Activated T-cell treated with anti-CD3 and anti-CD28 coated beads for 48 hours (primary cell): ENCODE results near the gene MYBPHL.

Experiments
- DNase-seq: peaks from one replicate; pipeline ENCODE4 v3.0.0-alpha.2; 2020; ENCODE audit warnings: low read depth

Gene MYBPHL, protein sequence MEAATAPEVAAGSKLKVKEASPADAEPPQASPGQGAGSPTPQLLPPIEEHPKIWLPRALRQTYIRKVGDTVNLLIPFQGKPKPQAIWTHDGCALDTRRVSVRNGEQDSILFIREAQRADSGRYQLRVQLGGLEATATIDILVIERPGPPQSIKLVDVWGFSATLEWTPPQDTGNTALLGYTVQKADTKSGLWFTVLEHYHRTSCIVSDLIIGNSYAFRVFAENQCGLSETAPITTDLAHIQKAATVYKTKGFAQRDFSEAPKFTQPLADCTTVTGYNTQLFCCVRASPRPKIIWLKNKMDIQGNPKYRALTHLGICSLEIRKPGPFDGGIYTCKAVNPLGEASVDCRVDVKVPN

DNA sequence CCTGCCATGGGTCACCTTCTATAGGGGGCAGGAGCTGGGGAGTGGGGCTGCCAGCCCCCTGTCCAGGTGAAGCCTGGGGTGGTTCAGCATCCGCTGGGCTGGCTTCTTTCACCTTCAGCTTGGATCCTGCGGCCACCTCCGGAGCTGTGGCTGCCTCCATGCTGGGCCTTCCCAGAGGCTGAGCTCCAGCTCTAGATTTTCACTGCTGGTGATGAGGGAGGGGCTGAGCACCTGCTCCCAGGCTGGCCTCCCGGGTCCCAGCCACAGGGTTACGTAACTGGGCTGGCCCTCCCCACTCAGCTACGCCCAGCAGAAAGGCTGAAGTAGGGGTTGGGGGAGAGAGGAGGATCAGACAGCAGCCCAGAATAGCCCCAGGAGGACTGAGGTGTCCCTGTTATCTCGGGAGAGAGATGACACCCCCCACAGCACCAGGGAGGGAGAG, at the start of gene MYBPHL:
TSS of gene MYBPHL (minus strand) at position 180 of the 442 bp plus-strand sequence. CDS start at position 160, 20 bp downstream.
- DNase-seq = no peak

DNA sequence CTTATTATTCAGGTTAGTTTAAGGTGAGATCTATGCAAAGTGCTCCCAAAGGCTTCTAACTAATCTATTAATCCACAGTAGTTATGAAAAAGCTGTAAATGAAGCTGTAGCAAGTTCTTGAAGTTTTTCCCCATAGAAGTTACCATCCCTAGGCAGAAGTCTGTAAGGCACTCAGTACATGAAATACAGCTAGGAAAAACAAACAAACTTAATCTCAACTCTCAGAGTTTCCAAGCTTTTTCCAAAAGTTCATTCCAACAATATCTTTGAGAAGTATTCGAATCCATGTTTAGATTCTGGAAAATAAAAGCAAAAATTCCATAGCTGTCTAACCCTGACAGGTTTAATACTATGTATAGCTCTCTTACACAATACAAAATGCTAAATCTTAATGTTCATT, 49.7 kb upstream of the MYBPHL start:
- no peak for DNase-seq

DNA sequence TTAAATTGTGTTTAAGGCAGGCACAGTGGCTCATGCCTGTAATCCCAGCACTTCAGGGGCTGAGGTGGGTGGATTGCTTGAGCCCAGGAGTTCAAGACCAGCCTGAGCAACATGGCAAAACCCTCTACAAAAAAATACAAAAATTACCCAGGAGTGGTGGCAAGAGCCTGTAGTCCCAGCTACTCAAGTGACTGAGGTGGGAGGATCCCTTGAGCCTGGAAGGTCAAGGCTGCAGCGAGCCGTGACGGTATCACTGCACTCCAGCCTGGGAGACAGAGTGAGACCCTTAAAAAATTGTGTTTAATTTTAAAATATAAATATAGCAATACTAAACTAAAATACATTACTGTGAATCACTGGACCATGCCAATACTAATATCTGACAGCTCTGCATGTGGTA, 48.1 kb upstream of the MYBPHL start:
- DNase-seq = no peak

DNA sequence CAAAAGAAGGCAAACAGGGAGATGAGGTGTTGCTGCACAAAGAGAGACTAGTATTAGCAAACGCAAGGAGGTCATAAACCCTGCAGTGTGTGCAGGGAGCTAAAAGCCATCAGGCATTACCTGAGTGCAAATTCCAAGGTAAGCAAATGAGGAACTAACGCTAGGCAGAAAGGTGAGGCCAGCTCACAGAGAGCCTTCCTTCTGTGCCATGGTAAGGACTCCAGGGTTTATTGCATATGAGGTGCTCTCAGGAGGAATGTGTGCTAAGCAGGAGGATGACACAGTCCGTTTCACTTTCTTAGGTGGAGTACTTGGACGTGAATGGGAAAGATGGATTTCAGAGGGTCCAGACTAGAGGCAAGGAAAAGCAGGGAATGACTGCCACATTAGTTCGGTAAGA, 44.6 kb upstream of the MYBPHL start:
- no peak for DNase-seq

DNA sequence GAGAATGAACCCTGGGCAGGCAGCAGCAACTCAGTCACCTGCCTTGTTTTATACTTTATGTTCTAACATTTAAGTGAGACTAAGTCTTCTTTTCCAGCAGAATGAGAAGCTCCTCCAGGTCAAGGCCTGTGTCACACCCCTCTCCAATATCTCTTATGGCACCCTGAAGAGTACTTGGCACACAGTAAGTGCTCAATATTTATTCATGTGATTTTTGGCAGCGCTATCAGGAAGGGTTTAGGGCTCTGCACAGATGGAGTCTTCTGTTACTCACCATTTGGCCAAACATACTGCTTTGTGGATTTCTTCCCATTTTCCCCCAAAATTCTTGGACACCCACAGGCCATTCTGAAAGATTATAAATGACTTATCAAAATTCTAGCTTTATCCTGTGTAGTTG, 43.8 kb upstream of the MYBPHL start:
- no peak for DNase-seq

DNA sequence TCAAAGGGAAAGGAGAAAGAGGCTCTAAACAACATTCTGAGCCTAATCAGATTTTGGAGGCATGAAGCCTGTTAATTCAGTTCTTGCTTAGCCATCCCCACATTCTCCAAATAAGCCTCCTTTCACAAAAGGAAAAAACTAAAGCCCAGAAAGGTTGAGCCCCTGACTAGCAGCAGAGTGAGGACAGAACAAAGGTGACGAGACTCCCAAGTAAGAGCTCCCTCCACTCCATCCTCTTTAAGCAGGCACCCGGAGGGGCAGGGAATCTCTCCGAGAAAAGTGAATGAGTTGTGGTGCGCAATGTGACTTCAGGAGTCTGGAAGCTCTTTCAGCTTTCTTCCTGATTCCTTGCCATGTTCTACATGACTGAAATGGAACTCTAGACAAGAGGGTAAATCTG, 43.4 kb upstream of the MYBPHL start:
- no peak for DNase-seq

DNA sequence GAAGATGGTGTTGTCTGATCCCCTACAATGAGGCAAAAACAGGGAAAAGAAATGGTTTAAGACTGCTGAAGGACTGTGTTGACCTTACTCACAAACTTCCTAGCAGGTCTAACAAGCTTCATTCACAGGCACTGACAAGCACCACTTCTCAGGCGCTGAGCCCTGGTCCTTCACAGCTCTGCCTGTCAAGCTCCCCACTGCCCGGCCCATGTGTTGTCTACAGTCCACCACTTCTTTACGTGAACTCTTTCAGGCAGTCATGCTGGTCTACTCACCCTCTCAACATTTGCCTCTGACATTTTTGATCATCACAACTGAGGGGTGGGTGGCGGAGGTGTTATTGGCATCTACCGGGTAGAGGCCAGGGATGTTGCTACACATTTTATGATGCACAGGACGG, 40.7 kb upstream of the MYBPHL start:
- no peak for DNase-seq

DNA sequence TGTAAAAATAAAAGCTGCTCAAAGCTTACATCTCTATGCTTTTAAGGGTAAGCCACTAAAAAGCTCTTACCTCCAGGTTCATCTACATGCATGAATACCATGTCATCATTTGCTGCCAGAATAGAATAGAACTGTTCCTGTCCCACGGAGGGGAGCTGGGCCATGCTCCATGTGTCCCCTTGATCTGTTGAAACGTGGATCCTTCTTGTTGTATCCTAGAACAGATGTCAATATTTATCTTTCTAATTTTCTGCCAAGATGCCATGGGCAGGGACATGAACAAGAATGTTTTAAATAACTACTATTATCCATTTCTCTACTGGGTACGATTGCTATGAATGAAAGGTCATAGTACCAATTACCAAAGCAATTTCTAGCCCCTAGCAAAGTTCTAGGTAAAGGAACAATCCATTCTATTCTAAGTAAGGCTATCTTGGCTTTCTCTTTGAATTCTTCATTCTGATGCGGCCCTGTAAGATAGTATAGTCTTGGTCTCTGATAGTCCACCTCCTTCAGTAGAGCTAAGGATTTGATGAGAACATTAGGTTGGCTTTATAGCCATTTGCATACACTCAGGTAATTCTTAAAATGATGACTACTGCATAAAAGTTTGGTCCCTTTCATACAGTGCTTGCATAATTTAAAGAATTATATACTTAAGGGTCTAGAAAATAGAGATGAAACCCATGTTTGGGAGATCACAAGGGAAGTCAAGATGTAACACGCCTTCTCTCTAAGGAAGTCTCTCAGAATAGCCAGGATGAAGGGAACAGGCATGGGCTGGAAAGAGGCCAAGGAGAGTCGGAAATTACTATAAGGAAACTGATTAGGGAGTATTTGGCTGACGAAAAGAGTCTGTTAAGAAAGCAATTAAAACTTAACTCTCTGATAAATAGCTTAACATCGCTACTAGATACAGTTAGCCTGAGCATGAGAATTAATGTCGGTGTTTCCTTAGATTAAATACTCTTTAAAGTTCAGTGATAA, 35.4 kb upstream of the MYBPHL start:
- no peak for DNase-seq

DNA sequence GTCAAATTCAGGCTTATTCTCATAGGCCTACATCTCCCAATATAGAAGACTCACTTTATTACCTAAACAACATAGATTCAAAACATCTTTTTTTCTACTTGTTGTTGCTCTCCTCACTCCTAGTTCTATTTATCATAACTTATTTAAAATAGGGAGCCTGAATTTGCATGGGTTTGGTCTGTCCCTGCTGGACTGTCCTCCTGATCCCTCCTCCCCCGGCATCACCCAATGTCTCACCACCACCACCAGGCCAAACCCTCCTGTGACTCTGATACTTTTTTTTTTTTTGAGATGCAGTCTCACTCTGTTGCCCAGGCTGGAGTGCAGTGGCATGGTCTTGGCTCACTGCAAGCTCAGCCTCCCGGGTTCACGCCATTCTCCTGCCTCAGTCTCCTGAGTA, 31.8 kb upstream of the MYBPHL start:
- DNase-seq = no peak

DNA sequence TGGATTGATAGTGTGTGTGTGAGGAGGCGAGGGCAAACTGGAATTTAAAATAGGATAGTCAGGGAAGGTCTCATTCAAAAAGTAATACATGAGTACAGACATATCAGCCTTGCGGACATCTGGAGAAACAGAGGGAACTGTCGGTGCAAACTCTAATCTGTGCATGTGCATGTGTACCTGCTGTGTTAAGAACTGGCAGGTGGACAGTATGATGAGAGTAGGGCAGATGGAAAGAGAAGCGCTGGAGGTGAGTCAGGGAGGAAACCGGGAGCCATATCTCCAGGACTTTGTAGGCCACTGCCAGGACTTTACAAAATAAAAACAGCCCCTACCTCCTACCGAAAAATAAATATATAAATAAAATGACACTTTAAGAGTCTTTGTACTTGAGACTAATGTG, 31.3 kb upstream of the MYBPHL start:
- DNase-seq = no peak

DNA sequence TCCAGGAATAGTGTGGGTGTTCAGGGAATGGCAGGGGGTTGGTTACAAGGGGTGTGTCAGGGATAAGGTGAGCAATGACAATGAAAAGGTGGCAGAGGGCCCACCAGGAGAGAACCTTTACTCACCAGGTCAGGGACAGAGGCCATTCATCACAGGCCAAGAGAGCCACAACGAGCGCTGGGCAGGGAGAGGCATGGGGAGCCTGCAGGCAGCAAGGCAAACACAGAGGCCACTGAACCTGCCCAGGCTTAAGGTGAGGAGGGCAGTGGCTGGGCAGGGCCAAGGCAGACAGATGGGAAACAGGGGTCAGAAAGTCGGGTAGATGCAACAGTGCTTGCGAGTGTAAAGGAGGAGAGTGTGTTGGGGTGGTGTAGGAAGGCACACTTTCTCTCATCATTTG, 28.3 kb upstream of the MYBPHL start:
- no peak for DNase-seq

DNA sequence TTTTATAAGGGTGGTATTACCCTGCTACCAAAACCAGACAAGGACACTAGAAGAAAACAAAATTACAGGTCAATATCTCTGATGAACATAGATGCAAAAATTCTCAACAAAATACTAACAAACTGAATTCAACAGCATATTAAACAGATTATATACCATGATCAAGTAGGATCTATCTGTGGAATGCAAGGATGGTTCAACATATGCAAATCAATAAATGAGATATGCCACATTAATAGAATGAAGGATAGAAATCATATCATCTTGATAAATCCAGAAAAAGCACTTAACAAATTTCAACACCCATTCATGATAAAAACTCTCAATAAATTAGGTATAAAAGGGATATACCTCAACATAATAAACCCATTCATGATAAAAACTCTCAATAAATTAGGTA, 24.3 kb upstream of the MYBPHL start:
- no peak for DNase-seq

DNA sequence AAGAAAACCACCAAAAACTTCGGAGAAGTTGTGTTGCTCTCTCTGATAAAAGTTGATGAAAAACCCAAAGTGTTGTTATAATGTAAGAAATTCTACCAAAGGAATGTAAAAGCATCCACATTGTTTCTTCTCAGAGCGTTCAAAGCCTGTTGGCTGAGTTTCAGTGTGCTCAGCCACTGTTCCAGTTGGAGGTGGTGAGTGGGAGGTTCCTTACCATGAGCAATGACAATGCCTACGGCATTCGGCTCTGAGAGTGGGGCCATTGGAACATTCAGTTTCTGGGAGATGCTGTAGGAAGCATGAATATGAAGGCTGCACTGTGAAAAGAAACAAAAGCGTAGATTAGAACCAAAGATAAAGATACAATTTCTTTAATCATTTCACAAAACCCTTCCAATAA, 20.5 kb upstream of the MYBPHL start:
- no peak for DNase-seq

DNA sequence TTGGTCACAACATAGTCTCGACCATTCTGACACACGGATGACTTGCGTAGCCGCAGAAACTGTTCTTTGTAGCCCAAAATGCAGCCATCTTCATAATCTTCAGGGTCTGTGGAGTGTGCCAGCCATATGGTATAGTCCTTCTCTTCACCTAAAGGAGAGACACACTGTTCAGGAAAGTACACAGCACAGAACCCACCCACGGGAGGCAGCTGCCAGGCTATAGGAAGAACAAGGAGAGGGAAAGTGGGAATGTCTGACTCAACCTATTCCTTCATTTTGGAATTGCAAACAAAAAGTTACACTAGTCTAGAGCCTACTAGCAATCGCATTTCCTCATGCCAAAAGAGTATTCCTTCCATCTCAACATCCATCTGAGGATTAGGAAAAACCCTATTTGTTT, 16.2 kb upstream of the MYBPHL start:
- no peak for DNase-seq

DNA sequence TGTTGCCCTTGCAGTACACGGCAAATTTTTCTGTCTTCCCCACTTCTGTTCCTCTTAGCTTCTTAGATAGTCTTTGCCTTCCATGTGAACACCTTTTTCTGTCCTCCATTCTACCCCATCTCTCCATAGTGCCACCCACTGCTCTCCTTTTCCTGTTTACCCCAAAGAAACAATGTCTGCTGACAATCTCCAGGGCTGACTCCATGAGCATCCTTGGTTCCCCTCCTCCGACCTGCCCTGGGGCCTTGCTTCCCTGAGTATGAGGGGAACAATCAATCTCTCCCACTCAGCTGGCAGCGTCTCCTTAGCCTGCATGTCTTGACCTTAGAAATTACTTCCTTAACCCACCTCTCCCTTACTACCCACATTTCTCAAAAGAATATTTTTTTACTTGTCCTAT, 12.3 kb upstream of the MYBPHL start:
- no peak for DNase-seq

DNA sequence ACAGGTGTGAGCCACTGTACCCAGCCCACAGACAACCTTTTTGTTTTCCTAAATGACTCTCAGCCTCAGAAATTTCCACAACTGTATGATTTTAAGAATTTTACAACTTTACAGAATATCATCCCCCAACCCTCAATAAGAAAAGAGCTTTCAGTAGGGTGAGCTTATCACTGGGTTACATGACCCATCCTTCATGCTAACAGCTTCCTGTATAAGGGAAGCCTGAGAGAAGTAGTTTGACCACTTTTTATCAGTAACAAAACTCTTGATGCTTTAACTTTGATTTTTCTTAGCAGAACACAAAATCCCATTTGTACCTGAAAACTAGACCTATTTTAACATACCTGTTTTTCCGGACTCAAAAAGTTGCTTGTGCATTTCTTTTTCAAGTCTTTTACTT, 9.7 kb upstream of the MYBPHL start:
- no peak for DNase-seq

DNA sequence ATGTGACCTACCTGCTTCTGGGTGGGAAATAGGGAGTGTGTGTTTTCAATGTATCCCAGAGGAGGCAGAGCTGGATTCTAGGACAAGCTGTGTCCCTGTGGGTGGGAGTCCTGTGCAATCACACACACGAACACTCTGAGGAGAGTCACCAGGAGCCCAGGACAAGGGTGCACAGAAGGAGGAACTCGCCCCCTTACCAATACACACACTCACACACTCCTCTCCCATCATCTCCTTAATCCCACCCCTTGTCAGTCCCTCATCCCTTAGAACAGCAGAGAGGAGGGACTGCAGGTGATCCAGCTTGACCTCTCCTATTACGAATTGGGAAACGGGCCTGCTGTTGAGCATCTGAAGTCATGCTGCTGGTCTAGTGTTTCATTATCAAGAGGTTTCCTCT, 8.5 kb upstream of the MYBPHL start:
- DNase-seq = no peak

DNA sequence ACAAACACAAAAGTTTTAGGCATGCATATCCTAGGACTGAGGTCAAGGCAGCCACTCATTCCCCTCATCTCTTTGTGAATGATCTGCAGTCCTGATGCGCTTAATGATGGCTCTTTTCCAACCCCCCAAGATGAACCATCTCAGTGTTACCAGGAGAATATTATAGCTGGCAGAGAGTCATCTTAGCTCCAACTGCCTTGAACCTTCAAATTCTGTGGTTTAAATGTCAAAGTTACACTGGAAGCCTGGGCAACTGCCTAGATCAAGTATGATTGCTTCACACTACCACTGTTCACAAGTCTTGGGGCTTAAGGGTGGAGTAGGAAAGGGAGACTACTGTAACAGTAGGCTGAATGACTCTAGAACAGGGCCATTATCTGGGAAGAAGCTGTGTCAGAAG, 8.0 kb upstream of the MYBPHL start:
- DNase-seq = no peak

DNA sequence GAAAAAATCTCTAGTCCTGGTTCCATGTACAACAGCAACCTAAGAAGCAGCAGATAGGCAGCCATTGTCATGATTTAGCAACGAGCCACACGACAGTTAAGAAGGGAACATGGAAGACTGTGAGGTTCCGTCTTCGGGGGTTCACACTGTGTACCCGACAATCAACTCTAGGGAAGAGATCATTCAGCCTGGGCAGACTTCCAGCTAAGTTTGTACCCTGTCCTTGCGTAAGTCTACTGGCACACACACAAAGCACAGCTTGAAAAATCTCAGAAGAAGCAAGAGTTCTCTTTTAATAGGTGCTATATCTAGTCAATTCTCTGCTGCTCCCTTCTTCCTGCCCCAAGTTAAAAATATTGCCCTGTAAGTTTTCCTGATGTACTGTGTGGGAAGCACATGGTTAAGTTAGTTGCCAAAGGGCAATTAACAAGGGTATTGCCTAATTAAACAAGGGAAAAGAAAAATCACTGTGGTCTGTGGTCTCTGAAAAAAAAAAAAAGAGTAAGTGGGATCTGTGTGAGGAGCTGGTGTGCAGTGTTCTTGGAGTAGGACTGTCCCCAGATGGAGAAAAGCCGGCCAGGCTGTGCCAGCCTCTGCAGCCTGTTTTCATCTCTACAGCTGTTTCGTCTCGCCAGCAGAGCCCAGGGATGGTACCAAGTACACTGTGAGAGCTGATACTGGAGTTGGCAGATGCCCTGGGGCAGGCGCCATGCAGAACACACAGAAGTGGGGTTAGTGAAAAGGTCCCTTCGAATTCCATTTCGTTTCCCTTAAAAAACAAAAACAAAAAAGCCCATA, 6.4 kb upstream of the MYBPHL start:
- no peak for DNase-seq

DNA sequence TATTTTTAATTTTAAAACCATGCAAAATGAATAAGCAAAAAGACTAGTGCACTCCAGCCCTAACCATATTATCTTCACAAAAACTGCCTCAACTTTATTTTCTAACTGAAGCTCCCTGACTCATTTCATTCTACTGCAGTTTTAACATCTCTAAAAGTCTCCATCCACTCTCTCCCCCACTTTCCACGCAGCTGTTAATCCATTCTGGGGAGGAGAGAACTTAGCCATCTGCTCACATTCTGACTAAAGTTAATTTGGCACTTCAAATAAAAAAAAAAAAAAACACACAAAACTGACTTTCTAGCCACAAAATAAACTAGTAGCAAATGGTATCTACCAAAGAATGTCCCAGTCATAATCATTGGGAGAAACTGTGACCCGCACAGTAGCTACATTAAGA, 5.4 kb upstream of the MYBPHL start:
- no peak for DNase-seq

DNA sequence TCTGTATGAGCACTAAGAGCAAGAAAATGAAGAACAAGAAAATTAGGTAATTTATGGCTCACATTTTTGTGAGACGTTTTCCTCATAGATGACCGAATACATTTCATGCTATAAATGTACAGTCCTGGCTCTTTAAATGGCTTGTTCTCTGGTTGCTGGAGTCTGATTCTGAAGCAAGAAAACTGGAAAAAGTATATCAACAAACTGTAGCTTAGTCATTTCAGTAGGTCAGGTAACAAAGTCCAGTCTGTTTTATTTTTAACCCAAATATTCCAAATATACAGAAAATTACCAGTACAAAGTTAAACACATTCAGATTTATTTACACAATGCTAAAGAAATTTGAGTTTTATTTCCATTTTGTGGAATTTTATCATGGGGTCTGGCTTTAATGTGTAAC, 2.5 kb upstream of the MYBPHL start:
- DNase-seq = no peak

DNA sequence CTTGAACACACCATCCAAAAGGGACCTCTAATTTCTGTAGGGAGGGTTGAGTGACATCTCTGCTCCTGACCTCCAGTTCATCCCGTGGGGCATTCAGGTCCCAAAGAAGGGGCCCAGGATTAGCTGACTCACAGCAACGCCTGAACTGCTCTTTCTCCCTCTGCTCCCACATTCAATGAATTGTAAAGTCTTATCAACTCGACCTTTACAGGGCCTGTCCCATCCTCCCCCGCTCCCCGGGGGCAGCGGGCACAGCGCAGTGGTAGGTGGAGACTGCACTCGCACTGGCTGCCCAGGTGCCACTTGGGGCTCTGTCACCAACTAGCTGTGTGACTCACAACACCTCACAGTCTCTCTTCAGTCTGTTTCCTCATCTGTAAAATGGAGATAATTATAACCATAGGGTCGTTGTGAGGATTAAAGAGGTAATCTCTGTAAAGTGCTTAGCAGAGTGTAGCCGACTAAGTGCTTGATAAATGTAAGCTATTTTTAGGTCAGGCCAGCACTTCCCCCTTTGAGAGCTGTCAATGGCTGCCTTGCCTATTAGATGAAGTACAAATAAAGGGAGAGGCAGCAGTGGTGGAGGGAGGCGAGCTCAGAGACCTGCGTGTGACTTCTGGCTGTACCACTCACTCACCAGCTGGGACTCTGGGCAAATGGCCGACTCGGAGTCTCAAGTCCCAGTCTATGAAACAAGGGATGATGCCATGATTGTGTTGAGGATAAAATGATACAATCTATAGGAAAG, 637 bp upstream of the MYBPHL start:
- no peak for DNase-seq
